DOHH2 (cell line): ENCODE results near the gene ATXN7.

Experiments
- H3F3A ChIP-seq: fragments of 200-600 bp; sonication (generic), shearing (Covaris generic); 2 replicates; pipeline ENCODE4 v1.6.0; 2016; ENCODE audit warnings: antibody characterized with exemption, mild to moderate bottlenecking; ENCODE audit not compliant: control insufficient read depth, insufficient read depth
- H3K27ac ChIP-seq: fragments of 200-600 bp; sonication (generic); 2 replicates; pipeline ENCODE4 v1.5.1; 2014; ENCODE audit warnings: low read depth, mild to moderate bottlenecking, low read length, moderate library complexity
- H3K27me3 ChIP-seq: fragments of 200-600 bp; sonication (generic); 2 replicates; pipeline ENCODE4 v1.6.1; 2014; ENCODE audit warnings: mild to moderate bottlenecking, low read length, mixed read lengths; ENCODE audit not compliant: control insufficient read depth
- H3K36me3 ChIP-seq: fragments of 200-600 bp; sonication (generic); 2 replicates; pipeline ENCODE4 v1.6.1; 2014; ENCODE audit warnings: mild to moderate bottlenecking, low read length, moderate library complexity, mixed read lengths; ENCODE audit not compliant: control insufficient read depth
- H3K4me1 ChIP-seq: fragments of 200-600 bp; sonication (generic); 2 replicates; pipeline ENCODE4 v1.6.1; 2014; ENCODE audit warnings: mild to moderate bottlenecking, low read length, mixed read lengths; ENCODE audit not compliant: control insufficient read depth
- H3K4me2 ChIP-seq: fragments of 200-600 bp; sonication (generic); 2 replicates; pipeline ENCODE4 v1.6.0; 2014; ENCODE audit warnings: mild to moderate bottlenecking, low read length, moderate library complexity
- H3K4me3 ChIP-seq: fragments of 200-600 bp; sonication (generic); 2 replicates; pipeline ENCODE4 v1.5.1; 2014; ENCODE audit warnings: mild to moderate bottlenecking, low read length, mixed read lengths
- H3K79me2 ChIP-seq: fragments of 200-600 bp; sonication (generic); 2 replicates; pipeline ENCODE4 v1.6.1; 2014; ENCODE audit warnings: mild to moderate bottlenecking, low read length, mixed read lengths; ENCODE audit not compliant: control insufficient read depth
- H3K9me2 ChIP-seq: fragments of 200-600 bp; sonication (generic); replicated peaks from 2 replicates; pipeline ENCODE4 v1.6.1; 2014; ENCODE audit warnings: mild to moderate bottlenecking, low read length, mixed read lengths; ENCODE audit not compliant: control insufficient read depth
- H3K9me3 ChIP-seq: fragments of 200-600 bp; sonication (generic); 2 replicates; pipeline ENCODE4 v1.6.1; 2014; ENCODE audit warnings: antibody characterized with exemption, low read length, mixed read lengths; ENCODE audit not compliant: control insufficient read depth, insufficient read depth
- H4K20me1 ChIP-seq: fragments of 200-600 bp; sonication (generic); 2 replicates; pipeline ENCODE4 v1.6.0; 2014; ENCODE audit warnings: low read depth, mild to moderate bottlenecking, antibody characterized with exemption, low read length, moderate library complexity; ENCODE audit not compliant: control insufficient read depth, insufficient read depth
- EZH2phosphoT487 ChIP-seq: fragments of 200-600 bp; sonication (generic); IDR thresholded peaks from 2 replicates; pipeline ENCODE4 v1.6.1; 2017; ENCODE audit warnings: borderline replicate concordance, mild to moderate bottlenecking, antibody characterized with exemption, low read length, moderate library complexity, mixed read lengths
- TF ChIP-seq, protein P1 (sequence below): fragments of 200-600 bp; sonication (generic); IDR thresholded peaks from one replicate; pipeline ENCODE4 v1.5.1; 2014; ENCODE audit warnings: antibody characterized with exemption, mild to moderate bottlenecking, low read depth, low read length; ENCODE audit not compliant: poor library complexity, severe bottlenecking

Gene ATXN7

DNA sequence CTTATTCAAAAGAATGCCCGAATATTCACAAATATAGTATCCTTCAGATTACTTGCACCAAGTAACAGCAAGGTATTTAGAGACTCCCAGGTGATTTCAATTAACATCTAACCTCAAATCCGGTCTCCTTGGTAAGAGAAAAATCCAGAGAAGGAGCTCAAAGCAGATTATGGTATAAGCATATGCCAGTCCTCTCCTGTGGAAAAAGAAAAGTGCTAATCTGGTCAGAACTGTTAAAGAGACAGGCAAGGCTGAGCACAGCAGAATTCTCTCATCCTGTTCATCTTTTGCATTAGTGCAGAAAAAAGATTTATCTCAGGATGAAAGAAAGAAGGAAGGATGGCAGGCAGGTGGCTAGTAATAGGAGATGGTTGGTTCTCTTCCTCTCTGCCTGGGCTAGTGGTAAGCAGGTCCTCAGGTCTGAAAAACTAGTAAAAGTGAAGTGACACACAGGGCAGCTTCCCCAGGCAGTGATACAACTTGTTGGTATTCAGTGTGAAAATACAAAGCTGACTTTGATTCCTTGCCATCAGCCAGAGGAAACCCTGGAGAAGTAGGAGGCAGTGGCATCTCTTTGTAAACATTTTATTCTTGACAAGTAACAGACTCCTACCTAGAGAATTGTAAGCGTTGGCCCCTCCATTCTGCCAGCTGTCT, 14.2 kb downstream of the ATXN7 start:
- Histone ChIP-seq H3K27ac (no peak overlapping the region), H3K4me3 (no peak overlapping the region), H3K4me1 (peaks cover 14% of the 10 kb centered on the region), H3K9me2 (no peaks in the 10 kb centered on the region), H3K36me3 (peaks cover 24% of the 10 kb centered on the region), H3K4me2 (no peak overlapping the region), H3K27me3 (no peaks in the 10 kb centered on the region), H3F3A (no peaks in the 10 kb centered on the region), H3K9me3 (no peaks in the 10 kb centered on the region), H4K20me1 (peaks cover 30% of the 10 kb centered on the region), H3K79me2 (peaks cover 99% of the 10 kb centered on the region)
- TF ChIP-seq, protein P1, sequence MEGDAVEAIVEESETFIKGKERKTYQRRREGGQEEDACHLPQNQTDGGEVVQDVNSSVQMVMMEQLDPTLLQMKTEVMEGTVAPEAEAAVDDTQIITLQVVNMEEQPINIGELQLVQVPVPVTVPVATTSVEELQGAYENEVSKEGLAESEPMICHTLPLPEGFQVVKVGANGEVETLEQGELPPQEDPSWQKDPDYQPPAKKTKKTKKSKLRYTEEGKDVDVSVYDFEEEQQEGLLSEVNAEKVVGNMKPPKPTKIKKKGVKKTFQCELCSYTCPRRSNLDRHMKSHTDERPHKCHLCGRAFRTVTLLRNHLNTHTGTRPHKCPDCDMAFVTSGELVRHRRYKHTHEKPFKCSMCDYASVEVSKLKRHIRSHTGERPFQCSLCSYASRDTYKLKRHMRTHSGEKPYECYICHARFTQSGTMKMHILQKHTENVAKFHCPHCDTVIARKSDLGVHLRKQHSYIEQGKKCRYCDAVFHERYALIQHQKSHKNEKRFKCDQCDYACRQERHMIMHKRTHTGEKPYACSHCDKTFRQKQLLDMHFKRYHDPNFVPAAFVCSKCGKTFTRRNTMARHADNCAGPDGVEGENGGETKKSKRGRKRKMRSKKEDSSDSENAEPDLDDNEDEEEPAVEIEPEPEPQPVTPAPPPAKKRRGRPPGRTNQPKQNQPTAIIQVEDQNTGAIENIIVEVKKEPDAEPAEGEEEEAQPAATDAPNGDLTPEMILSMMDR: no peak
- TF ChIP-seq EZH2phosphoT487: no peak

DNA sequence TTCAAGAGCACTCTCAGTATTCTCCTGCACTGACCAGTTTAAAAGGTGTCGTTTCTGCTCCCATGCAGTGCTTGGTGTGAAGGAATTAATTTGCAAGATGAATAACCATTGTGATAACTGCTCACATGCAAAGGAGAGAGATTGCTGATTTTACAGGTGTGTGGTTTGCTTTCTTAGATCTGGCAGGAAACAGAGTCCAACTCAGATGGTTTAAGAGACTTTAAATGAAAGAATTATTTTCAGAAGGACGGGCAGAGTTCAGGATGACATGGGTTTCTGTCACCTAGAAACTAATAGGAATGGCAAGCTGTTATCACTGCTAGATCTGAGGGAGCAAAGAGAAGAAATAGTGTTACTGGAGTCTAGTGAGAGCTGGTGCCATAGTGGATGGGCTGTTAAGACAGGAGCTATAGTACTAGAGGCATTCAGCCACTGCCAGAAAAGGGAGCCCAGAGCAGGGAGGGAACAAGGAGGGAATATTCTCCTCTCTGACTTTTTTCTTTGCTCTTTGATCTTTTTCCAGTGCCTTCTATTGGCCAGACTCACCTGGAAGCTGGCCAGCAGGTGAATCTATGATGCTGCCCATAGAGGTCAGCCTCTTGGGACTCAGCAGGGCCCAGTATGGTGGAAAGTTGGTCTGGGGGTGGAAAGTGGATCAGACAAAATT, 14.9 kb downstream of the ATXN7 start:
- Histone ChIP-seq H4K20me1 (peaks cover 29% of the 10 kb centered on the region; the same call in 1 of the 2 replicates), H3K9me2 (no peaks in the 10 kb centered on the region), H3F3A (no peaks in the 10 kb centered on the region), H3K4me2 (no peak overlapping the region), H3K27me3 (no peaks in the 10 kb centered on the region), H3K9me3 (no peaks in the 10 kb centered on the region), H3K27ac (no peak overlapping the region), H3K4me1 (peaks cover 14% of the 10 kb centered on the region), H3K36me3 (peaks cover 19% of the 10 kb centered on the region), H3K79me2 (peaks cover 99% of the 10 kb centered on the region), H3K4me3 (no peak overlapping the region)
- TF ChIP-seq, protein P1: no peak
- no peak for TF ChIP-seq EZH2phosphoT487

DNA sequence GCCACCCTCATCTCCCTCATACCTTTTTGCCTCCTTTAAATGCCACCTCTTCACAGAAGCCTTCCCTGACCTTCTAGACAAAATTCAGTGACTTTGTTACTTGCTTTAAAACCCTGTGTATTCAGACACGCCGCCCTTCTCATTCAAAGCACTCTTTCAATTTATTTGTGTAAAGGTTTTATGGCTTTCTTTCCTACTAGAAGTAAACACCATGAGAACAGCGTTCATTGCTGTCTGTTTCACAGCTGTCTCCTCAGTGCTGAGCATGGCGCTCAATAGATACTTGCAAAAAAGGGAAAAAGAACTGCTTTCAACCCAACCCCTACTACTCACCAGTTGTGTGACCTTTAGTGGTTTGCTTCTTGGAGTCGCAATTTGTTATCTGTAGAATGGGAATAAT, 17.0 kb downstream of the ATXN7 start:
- Histone ChIP-seq H3K79me2 (peaks cover 98% of the 10 kb centered on the region), H3K4me2 (no peak overlapping the region), H3K4me3 (no peak overlapping the region), H3K4me1 (peaks cover 10% of the 10 kb centered on the region), H3K27me3 (no peaks in the 10 kb centered on the region), H3F3A (no peaks in the 10 kb centered on the region), H3K27ac (no peak overlapping the region), H3K9me3 (no peaks in the 10 kb centered on the region), H3K9me2 (no peaks in the 10 kb centered on the region), H4K20me1 (peaks cover 21% of the 10 kb centered on the region; the same call in 1 of the 2 replicates), H3K36me3 (peaks cover 8% of the 10 kb centered on the region)
- TF ChIP-seq, protein P1: no peak
- no peak for TF ChIP-seq EZH2phosphoT487
